Fibroblast of lung (primary cell): Measurements from ENCODE around the gene TOPBP1. TPM values are rescaled to one million over a fixed set of nuclear protein-coding genes. Genes with fewer than 3 reads are reported as not detected.

Experiments
- DNase-seq, 2 donors: peaks; one replicate each; pipeline versions ENCODE4 v3.0.0 to v3.0.0-alpha.2; 2010; ENCODE audit warnings: low read depth in 2 of 2
- H2AFZ ChIP-seq: 2 replicates; pipeline ENCODE4 v1.5.1; 2012; ENCODE audit warnings: low read length, control low read depth, inconsistent platforms
- H3K27ac ChIP-seq: 2 replicates; pipeline ENCODE4 v1.5.1; 2011; ENCODE audit warnings: low read length, control low read depth; ENCODE audit not compliant: insufficient read depth
- H3K27me3 ChIP-seq: 2 replicates; pipeline ENCODE4 v1.5.1; 2011; ENCODE audit warnings: mild to moderate bottlenecking, low read length; ENCODE audit not compliant: control insufficient read depth, insufficient read depth
- H3K36me3 ChIP-seq: 2 replicates; pipeline ENCODE4 v1.5.1; 2011; ENCODE audit warnings: low read length; ENCODE audit not compliant: control insufficient read depth, insufficient read depth
- H3K4me1 ChIP-seq: 2 replicates; pipeline ENCODE4 v1.5.1; 2011; ENCODE audit warnings: low read length; ENCODE audit not compliant: control insufficient read depth, insufficient read depth; ENCODE audit errors: extremely low read depth
- H3K4me2 ChIP-seq: 2 replicates; pipeline ENCODE4 v1.5.1; 2011; ENCODE audit warnings: low read length, control low read depth; ENCODE audit not compliant: insufficient read depth; ENCODE audit errors: extremely low read depth
- H3K4me3 ChIP-seq, 4 experiments: fragments of 200-600 bp in 1 of 4; sonication (generic) in 1 of 4; replicated peaks in 1 of 4; 2 replicates each; pipeline ENCODE4 v1.5.1; 2011 to 2016; ENCODE audit warnings: low read length in 4 of 4, low read depth in 3 of 4, mild to moderate bottlenecking in 3 of 4, control low read depth in 2 of 4, inconsistent platforms in 1 of 4, mixed read lengths in 1 of 4; ENCODE audit not compliant: insufficient read depth in 1 of 4; ENCODE audit errors: control extremely low read depth in 1 of 4
- H3K79me2 ChIP-seq: 2 replicates; pipeline ENCODE4 v1.5.1; 2012; ENCODE audit warnings: mild to moderate bottlenecking, low read length, inconsistent platforms; ENCODE audit not compliant: control insufficient read depth, insufficient read depth
- H3K9ac ChIP-seq: 2 replicates; pipeline ENCODE4 v1.5.1; 2011; ENCODE audit warnings: mild to moderate bottlenecking, low read length, control low read depth; ENCODE audit not compliant: insufficient read depth
- H3K9me3 ChIP-seq: 2 replicates; pipeline ENCODE4 v1.5.1; 2012; ENCODE audit warnings: low read depth, low read length; ENCODE audit not compliant: control insufficient read depth, insufficient read depth
- H4K20me1 ChIP-seq: 2 replicates; pipeline ENCODE4 v1.5.1; 2011; ENCODE audit warnings: low read length; ENCODE audit not compliant: control insufficient read depth, insufficient read depth; ENCODE audit errors: extremely low read depth
- EZH2 ChIP-seq: IDR thresholded peaks from 2 replicates; pipeline ENCODE4 v1.5.1; 2012; ENCODE audit warnings: low read length, control low read depth, mild to moderate bottlenecking; ENCODE audit errors: missing control alignments
- polyA plus RNA-seq, 2 donors: library from polyadenylated mRNA; depleted of rRNA in 1 of 2; stranded (reverse) in 1 of 2; unstranded in 1 of 2; fragments of >200 nt; gene quantifications; 2 replicates each; pipeline ENCODE4 v1.2.1, GENCODE V29; 2011 to 2012; ENCODE audit warnings: missing spikeins in 1 of 2
- total RNA-seq: library from RNA; depleted of rRNA; stranded (reverse); fragments of >200 nt; gene quantifications from 2 replicates; pipeline ENCODE4 v1.2.1, GENCODE V29; 2014
- TF ChIP-seq, protein P1 (sequence below), 2 donors: IDR thresholded peaks in 1 of 2; conservative IDR thresholded peaks in 1 of 2; 1 replicate in 1 of 2; 2 replicates in 1 of 2; pipeline ENCODE4 v1.5.1; 2011 to 2012; ENCODE audit warnings: low read length in 2 of 2, control low read depth in 1 of 2, inconsistent platforms in 1 of 2, low read depth in 1 of 2, mild to moderate bottlenecking in 1 of 2

The TOPBP1 gene
- total and polyA plus RNA-seq, 2 donors (not counting 1 experiment from before 2014, with no cell fraction given): 15.2 to 20.8 TPM

DNA sequence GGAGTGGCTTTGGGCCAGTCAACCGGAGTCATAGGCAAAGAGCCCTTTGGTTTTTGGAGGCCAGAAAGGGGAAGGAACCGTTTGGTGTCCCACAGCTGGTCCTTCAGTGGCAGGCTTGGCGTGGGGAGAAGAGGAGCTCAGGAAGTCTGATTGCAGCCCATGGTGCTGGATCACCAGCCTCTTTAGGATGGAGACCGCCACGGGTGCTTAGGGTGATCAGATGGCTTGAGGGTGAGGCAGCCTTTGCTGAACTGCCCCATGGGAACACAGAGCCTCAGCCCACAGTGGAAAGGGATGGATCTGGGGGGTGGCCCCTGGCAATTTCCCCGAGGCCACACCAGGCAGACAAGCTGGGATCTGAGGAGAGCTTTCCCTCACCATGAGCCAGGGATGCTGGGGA is 38.6 kb upstream of the TOPBP1 start:
- no peak overlapping the region for H3K9ac ChIP-seq
- H3K36me3 ChIP-seq: no peaks in the 10 kb centered on the region
- H3K27ac ChIP-seq: no peak overlapping the region
- no peaks in the 10 kb centered on the region for H3K4me1 ChIP-seq
- no peaks in the 10 kb centered on the region for H3K27me3 ChIP-seq
- no peak for TF ChIP-seq EZH2
- TF ChIP-seq, protein P1, sequence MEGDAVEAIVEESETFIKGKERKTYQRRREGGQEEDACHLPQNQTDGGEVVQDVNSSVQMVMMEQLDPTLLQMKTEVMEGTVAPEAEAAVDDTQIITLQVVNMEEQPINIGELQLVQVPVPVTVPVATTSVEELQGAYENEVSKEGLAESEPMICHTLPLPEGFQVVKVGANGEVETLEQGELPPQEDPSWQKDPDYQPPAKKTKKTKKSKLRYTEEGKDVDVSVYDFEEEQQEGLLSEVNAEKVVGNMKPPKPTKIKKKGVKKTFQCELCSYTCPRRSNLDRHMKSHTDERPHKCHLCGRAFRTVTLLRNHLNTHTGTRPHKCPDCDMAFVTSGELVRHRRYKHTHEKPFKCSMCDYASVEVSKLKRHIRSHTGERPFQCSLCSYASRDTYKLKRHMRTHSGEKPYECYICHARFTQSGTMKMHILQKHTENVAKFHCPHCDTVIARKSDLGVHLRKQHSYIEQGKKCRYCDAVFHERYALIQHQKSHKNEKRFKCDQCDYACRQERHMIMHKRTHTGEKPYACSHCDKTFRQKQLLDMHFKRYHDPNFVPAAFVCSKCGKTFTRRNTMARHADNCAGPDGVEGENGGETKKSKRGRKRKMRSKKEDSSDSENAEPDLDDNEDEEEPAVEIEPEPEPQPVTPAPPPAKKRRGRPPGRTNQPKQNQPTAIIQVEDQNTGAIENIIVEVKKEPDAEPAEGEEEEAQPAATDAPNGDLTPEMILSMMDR (conservative IDR thresholded peaks at IDR 0.05 in 1 of 2, IDR thresholded peaks at IDR 0.05 in 1 of 2; ENCODE audit: low read depth in 1 of 2, low read length in 2 of 2): no peak
- H3K4me3 ChIP-seq: no peak overlapping the region
- no peak overlapping the region for H3K4me2 ChIP-seq
- H2AFZ ChIP-seq: no peak overlapping the region
- H3K79me2 ChIP-seq: no peaks in the 10 kb centered on the region
- H3K9me3 ChIP-seq: no peaks in the 10 kb centered on the region
- DNase-seq: no peak
- no peaks in the 10 kb centered on the region for H4K20me1 ChIP-seq

DNA sequence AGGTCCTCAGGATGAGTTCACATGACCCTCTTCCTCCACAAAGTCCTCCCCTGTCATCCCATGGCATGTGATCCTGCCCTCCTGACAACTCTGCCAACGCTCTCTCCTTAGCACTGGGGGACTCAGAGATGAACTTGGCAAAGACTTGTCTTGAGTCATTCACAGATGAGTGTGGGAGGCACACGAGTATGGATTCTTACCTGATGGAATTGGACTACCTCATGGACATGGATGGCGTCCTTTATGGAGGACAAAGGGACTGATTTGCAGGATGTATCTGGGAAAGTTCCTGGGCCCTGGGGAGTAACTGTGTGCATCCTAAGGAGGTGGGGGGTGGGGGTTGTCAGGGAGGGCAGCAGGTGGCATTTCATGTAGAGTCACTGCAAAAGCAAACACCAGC is 38.2 kb upstream of the TOPBP1 start:
- TF ChIP-seq EZH2: no peak
- TF ChIP-seq, protein P1 (conservative IDR thresholded peaks at IDR 0.05 in 1 of 2, IDR thresholded peaks at IDR 0.05 in 1 of 2; ENCODE audit: low read depth in 1 of 2, low read length in 2 of 2): no peak
- no peaks in the 10 kb centered on the region for H3K79me2 ChIP-seq
- H4K20me1 ChIP-seq: no peaks in the 10 kb centered on the region
- no peaks in the 10 kb centered on the region for H3K27me3 ChIP-seq
- no peak overlapping the region for H3K4me2 ChIP-seq
- H3K27ac ChIP-seq: no peak overlapping the region
- H3K9me3 ChIP-seq: no peaks in the 10 kb centered on the region
- H3K4me3 ChIP-seq: no peak overlapping the region
- DNase-seq: no peak
- H3K4me1 ChIP-seq: no peaks in the 10 kb centered on the region
- H2AFZ ChIP-seq: no peak overlapping the region
- no peak overlapping the region for H3K9ac ChIP-seq
- H3K36me3 ChIP-seq: no peaks in the 10 kb centered on the region

DNA sequence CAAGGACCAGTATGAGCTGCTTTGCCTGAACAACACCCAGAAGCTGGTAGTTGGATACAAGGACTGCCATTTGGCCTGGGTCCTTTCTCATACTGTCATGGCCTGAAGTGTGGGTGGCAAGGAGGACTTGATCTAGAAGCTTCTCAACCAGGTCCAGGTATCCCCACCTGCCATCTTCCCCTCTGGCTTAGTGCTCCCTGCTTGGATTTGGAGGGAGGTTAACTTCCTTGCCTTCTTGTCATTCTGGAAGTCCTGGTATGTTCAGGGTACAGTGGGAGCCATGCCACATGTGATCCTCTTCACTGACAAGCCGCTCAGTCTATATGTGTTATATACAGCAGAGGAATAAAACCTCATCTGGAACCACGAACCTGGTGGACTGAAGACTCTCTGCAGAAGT is 37.7 kb upstream of the TOPBP1 start:
- Histone ChIP-seq H2AFZ (no peak overlapping the region), H3K27ac (no peak overlapping the region), H3K4me3 (no peak overlapping the region), H4K20me1 (no peaks in the 10 kb centered on the region), H3K36me3 (no peaks in the 10 kb centered on the region), H3K27me3 (no peaks in the 10 kb centered on the region), H3K9me3 (no peaks in the 10 kb centered on the region), H3K4me2 (no peak overlapping the region), H3K4me1 (no peaks in the 10 kb centered on the region), H3K9ac (no peak overlapping the region), H3K79me2 (no peaks in the 10 kb centered on the region)
- TF ChIP-seq, protein P1 (conservative IDR thresholded peaks at IDR 0.05 in 1 of 2, IDR thresholded peaks at IDR 0.05 in 1 of 2; ENCODE audit: low read depth in 1 of 2, low read length in 2 of 2): no peak
- no peak for TF ChIP-seq EZH2
- DNase-seq: no peak
